Measurements from ENCODE around the gene TSR2.

Gene TSR2

GRCh38 chrX:54473993-54474859 lies 34.0 kb downstream of the TSR2 start:
- Histone ChIP-seq H3K36me3 (ENCODE audit: control insufficient read depth in 2 of 2, insufficient read depth in 1 of 2, low read length in 2 of 2) (peaks cover 0 to 12% of the 10 kb centered on the region in 2 experiments; a peak in 2 of 3 replicates), H3K4me3 (ENCODE audit: low read depth, low read length) (no peak overlapping the region), H3K9me3 (ENCODE audit: control insufficient read depth, insufficient read depth, low read depth, low read length) (no peaks in the 10 kb centered on the region; the same call in 1 of the 2 replicates), H3K4me1 (ENCODE audit: control insufficient read depth, insufficient read depth, low read length) (peaks cover 2% of the 10 kb centered on the region; the same call in 1 of the 2 replicates), H3K27ac (ENCODE audit: extremely low read depth, low read depth, low read length) (no peak overlapping the region)
- TF ChIP-seq ZNF677 (tag by site-specific recombination; IDR thresholded peaks at IDR 0.05) (no peak), ZNF670 (tag by site-specific recombination; IDR thresholded peaks at IDR 0.05; ENCODE audit: low read depth) (no peak), HOXD13 (CRISPR knock-in tag; IDR thresholded peaks at IDR 0.05; ENCODE audit: borderline replicate concordance) (no peak), ZFP41 (tag by site-specific recombination; IDR thresholded peaks at IDR 0.05; ENCODE audit: borderline replicate concordance) (no peak), ZSCAN5A (tag by site-specific recombination; IDR thresholded peaks at IDR 0.05) (no peak), ZNF555 (tag by site-specific recombination; conservative IDR thresholded peaks at IDR 0.05) (no peak), YY2 (tag by site-specific recombination; IDR thresholded peaks at IDR 0.05) (no peak), ZNF214 (tag by site-specific recombination; IDR thresholded peaks at IDR 0.05; ENCODE audit: borderline replicate concordance) (no peak), ZNF791 (tag by site-specific recombination; IDR thresholded peaks at IDR 0.05) (no peak), MYNN (tag by site-specific recombination; IDR thresholded peaks at IDR 0.05; ENCODE audit: borderline replicate concordance) (no peak), ZNF274 (IDR thresholded peaks at IDR 0.05; ENCODE audit: low read length) (no peak), ZNF274 (tag by site-specific recombination; IDR thresholded peaks at IDR 0.05; ENCODE audit: borderline replicate concordance) (no peak), ZNF580 (tag by site-specific recombination; IDR thresholded peaks at IDR 0.05) (no peak), ZBTB44 (tag by site-specific recombination; IDR thresholded peaks at IDR 0.05) (no peak), INSM2 (tag by site-specific recombination; IDR thresholded peaks at IDR 0.05) (no peak), ZNF366 (tag by site-specific recombination; conservative IDR thresholded peaks at IDR 0.05) (no peak)
- ChIA-PET CTCF (no interaction called here), POLR2A (no interaction called here)

GRCh38 chrX:54479136-54480111 lies 39.2 kb downstream of the TSR2 start:
- ChIA-PET CTCF (interaction anchor here (0.6 to 1.1 kb wide), 4 partner anchors 28 to 161 kb away, joined by 3 to 7 read pairs (median 3); partner anchors contain the start of gene TSR2), POLR2A (interaction anchor here (0.6 to 1.4 kb wide), 4 partner anchors 15 to 1284 kb away, joined by 3 to 5 read pairs (median 4); partner anchors contain the start of gene TSR2)
- no peak overlapping the region for H3K4me3 ChIP-seq (ENCODE audit: low read depth, low read length)
- H3K36me3 ChIP-seq (ENCODE audit: control insufficient read depth in 2 of 2, insufficient read depth in 1 of 2, low read length in 2 of 2): no peaks in the 10 kb centered on the region; a peak in 1 of 3 replicates
- no peak overlapping the region for H3K27ac ChIP-seq (ENCODE audit: extremely low read depth, low read depth, low read length)
- H3K9me3 ChIP-seq (ENCODE audit: control insufficient read depth, insufficient read depth, low read depth, low read length): no peaks in the 10 kb centered on the region
- peaks cover 8% of the 10 kb centered on the region; the same call in 1 of the 2 replicates for H3K4me1 ChIP-seq (ENCODE audit: control insufficient read depth, insufficient read depth, low read length)
- no peak for TF ChIP-seq CTCF (tag by site-specific recombination; IDR thresholded peaks at IDR 0.05)
- no peak for TF ChIP-seq FEZF1 (tag by site-specific recombination; IDR thresholded peaks at IDR 0.05)
- TF ChIP-seq ZNF341 (tag by site-specific recombination; IDR thresholded peaks at IDR 0.05; ENCODE audit: low read depth): peak; percentile 97
- TF ChIP-seq PRDM1 (tag by site-specific recombination; IDR thresholded peaks at IDR 0.05): peak; percentile 16; the same call in 1 of the 2 replicates
- no peak for TF ChIP-seq INSM2 (tag by site-specific recombination; IDR thresholded peaks at IDR 0.05)
- no peak for TF ChIP-seq SETDB1 (IDR thresholded peaks at IDR 0.05; ENCODE audit: insufficient read length, low read length)
- no peak for TF ChIP-seq ZNF169 (tag by site-specific recombination; IDR thresholded peaks at IDR 0.05)
